ENCODE data around the gene ANTXR1.

Gene ANTXR1

GRCh38 chr2:69060938-69061501, 48.0 kb downstream of the ANTXR1 start:
- Mint-ChIP-seq H3K27ac (peak overlapping the region in 1 of 3 experiments; percentile 1), H3K9me3 (peaks cover 56% of the 10 kb centered on the region), H3K4me3 (no peak overlapping the region), H3K36me3 (ENCODE audit: low read depth) (peaks cover 88% of the 10 kb centered on the region), H3K4me1 (peaks cover 18% of the 10 kb centered on the region), H3K27me3 (ENCODE audit: low read depth) (no peaks in the 10 kb centered on the region)
- no peak for TF ChIP-seq CTCF (IDR thresholded peaks at IDR 0.05; ENCODE audit: unreplicated experiment in 3 of 3)

- Mint-ChIP-seq H3K4me3 (no peak overlapping the region), H3K9me3 (peaks cover 56% of the 10 kb centered on the region), H3K36me3 (ENCODE audit: low read depth) (peaks cover 86% of the 10 kb centered on the region), H3K4me1 (peaks cover 20% of the 10 kb centered on the region), H3K27ac (peak overlapping the region in 2 of 3 experiments; percentile 1 to 14), H3K27me3 (ENCODE audit: low read depth) (no peaks in the 10 kb centered on the region)
- TF ChIP-seq CTCF (IDR thresholded peaks at IDR 0.05; ENCODE audit: unreplicated experiment in 3 of 3), result no peak
Measured at GRCh38 chr2:69061525-69061924, 48.5 kb downstream of the ANTXR1 start.

- peaks cover 29% of the 10 kb centered on the region for H3K4me1 Mint-ChIP-seq
- H3K27me3 Mint-ChIP-seq (ENCODE audit: low read depth), result no peaks in the 10 kb centered on the region
- H3K36me3 Mint-ChIP-seq (ENCODE audit: low read depth), result peaks cover 83% of the 10 kb centered on the region
Measured at GRCh38 chr2:69062307-69062962, 49.5 kb downstream of the ANTXR1 start.

GRCh38 chr2:69065735-69066336, 52.9 kb downstream of the ANTXR1 start:
- TF ChIP-seq CTCF (IDR thresholded peaks at IDR 0.05; ENCODE audit: unreplicated experiment in 3 of 3), result no peak
- H3K27ac Mint-ChIP-seq, result no peak overlapping the region

More at GRCh38 chr2:69062307-69062962, 49.5 kb downstream of the ANTXR1 start:
- Mint-ChIP-seq H3K9me3 (peaks cover 54% of the 10 kb centered on the region), H3K4me3 (no peak overlapping the region), H3K27ac (peak overlapping the region in 2 of 3 experiments; percentile 1 to 14)
- no peak for TF ChIP-seq CTCF (IDR thresholded peaks at IDR 0.05; ENCODE audit: unreplicated experiment in 3 of 3)

GRCh38 chr2:69067026-69067630, 54.1 kb downstream of the ANTXR1 start:
- Mint-ChIP-seq H3K4me3 (no peak overlapping the region), H3K27ac (no peak overlapping the region), H3K27me3 (ENCODE audit: low read depth) (no peaks in the 10 kb centered on the region), H3K4me1 (peaks cover 23% of the 10 kb centered on the region), H3K9me3 (peaks cover 20% of the 10 kb centered on the region), H3K36me3 (ENCODE audit: low read depth) (peaks cover 42% of the 10 kb centered on the region)
- TF ChIP-seq CTCF (IDR thresholded peaks at IDR 0.05; ENCODE audit: unreplicated experiment in 3 of 3), result no peak

More at GRCh38 chr2:69065735-69066336, 52.9 kb downstream of the ANTXR1 start:
- Mint-ChIP-seq H3K9me3 (peaks cover 28% of the 10 kb centered on the region), H3K4me1 (peaks cover 33% of the 10 kb centered on the region), H3K36me3 (ENCODE audit: low read depth) (peaks cover 54% of the 10 kb centered on the region), H3K27me3 (ENCODE audit: low read depth) (no peaks in the 10 kb centered on the region), H3K4me3 (peak overlapping the region in 1 of 3 experiments; percentile 6)
